ENCODE measurements around the gene EXOC3. TPM values are rescaled to one million over a fixed set of nuclear protein-coding genes. Genes with fewer than 3 reads are reported as not detected.

Gene EXOC3
- 10 to 100 TPM; 32.4 to 84.8 (median 49.2) TPM for total RNA-seq

DNA sequence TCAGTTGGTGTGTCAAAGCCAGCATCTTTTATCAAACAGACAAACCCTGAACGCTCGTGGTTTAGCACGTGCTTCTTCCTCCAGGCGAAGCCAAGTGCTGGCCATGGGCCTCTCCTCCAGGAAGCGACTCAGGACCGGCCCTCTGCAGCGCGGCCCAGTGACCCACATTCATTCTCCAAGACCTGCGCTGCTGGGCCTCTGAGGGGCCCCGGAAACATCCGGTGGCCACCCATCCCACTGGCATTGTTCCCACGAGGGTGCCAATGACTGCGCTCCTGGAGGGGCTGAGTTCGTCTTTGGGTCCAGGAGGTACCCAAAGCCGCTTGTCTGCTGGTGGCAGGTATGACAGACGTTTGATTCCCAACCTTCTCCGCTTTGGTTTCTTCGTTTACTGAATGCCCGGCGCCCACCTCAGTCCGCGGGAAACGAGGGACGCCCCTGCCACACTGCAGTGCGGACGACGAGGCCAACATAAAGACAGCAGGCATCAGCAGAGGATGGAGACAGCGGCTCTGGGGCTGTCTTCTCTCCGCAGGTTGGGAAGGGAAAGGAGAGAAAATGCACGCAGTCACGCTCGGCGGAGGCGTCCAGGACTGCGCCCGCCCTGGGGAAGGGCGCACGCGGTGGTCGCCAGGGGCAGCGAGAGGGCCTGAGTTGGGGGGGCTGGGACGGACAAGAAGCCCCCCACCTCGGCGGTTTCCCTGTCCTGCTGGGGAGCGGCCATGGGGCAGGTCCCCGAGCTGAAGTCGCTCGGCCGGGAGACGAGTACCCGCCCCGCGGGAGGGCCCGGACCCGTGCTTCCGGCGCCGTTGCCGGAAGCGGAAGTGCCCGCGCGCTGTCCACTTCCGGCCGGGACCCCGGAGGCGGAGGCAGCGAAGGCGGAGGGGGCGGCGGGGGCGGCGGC lies at the start of gene EXOC3:
TSS of gene EXOC3 (plus strand) at position 842 of the 904 bp plus-strand sequence. CDS start 3,030 bp downstream, outside the sequence.
- TF ChIP-seq, protein P1, sequence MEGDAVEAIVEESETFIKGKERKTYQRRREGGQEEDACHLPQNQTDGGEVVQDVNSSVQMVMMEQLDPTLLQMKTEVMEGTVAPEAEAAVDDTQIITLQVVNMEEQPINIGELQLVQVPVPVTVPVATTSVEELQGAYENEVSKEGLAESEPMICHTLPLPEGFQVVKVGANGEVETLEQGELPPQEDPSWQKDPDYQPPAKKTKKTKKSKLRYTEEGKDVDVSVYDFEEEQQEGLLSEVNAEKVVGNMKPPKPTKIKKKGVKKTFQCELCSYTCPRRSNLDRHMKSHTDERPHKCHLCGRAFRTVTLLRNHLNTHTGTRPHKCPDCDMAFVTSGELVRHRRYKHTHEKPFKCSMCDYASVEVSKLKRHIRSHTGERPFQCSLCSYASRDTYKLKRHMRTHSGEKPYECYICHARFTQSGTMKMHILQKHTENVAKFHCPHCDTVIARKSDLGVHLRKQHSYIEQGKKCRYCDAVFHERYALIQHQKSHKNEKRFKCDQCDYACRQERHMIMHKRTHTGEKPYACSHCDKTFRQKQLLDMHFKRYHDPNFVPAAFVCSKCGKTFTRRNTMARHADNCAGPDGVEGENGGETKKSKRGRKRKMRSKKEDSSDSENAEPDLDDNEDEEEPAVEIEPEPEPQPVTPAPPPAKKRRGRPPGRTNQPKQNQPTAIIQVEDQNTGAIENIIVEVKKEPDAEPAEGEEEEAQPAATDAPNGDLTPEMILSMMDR (IDR thresholded peaks at IDR 0.05; ENCODE audit: low read depth), result no peak

DNA sequence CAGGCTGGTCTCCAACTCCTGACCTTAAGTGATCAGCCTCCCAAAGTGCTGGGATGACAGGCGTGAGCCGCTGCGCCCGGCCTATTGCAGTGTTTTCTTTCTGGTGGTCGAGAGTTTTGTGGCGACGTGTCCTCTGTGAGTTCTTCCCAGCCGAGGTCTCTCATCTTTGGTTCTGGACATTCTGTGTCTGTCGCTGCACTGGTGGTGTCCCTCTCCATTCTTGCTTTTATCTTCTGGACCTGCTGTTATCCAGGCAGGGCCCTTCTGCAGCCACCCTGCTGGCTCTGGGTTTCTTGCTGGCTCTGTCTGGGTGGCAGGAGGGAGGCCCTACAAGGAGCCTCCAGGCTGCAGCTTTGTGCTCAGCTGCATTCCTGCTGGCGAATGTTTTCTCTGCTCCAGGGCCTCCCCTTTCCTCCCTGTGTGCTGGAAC lies 49.1 kb upstream of the EXOC3 start:
- TF ChIP-seq, protein P1 (IDR thresholded peaks at IDR 0.05; ENCODE audit: low read depth), result no peak

DNA sequence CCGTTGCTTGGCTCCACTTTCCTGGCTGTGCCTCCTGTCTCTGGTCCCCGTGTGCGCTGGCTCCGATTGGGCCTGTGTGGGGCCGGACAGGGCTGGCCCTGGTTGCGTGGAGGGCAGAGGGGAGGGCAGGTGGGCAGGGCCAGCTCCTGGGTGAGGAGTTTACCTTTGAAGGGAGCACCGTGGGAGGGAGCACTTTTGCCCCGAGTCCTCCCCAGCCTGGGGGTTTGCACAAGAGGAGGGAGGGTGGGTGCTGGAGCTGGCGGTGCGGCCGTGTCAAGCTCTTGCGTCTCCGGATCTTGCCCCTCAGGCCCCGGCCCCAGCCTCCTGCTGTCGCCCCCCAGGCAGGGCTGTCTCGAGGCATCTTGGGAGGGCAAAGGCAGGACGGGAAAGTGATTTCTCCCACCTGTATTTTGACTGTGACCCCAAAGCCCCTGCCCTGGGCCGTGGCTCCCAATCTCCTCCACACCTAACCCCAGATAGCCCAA lies 48.3 kb upstream of the EXOC3 start:
- TF ChIP-seq, protein P1 (IDR thresholded peaks at IDR 0.05; ENCODE audit: low read depth), result no peak

DNA sequence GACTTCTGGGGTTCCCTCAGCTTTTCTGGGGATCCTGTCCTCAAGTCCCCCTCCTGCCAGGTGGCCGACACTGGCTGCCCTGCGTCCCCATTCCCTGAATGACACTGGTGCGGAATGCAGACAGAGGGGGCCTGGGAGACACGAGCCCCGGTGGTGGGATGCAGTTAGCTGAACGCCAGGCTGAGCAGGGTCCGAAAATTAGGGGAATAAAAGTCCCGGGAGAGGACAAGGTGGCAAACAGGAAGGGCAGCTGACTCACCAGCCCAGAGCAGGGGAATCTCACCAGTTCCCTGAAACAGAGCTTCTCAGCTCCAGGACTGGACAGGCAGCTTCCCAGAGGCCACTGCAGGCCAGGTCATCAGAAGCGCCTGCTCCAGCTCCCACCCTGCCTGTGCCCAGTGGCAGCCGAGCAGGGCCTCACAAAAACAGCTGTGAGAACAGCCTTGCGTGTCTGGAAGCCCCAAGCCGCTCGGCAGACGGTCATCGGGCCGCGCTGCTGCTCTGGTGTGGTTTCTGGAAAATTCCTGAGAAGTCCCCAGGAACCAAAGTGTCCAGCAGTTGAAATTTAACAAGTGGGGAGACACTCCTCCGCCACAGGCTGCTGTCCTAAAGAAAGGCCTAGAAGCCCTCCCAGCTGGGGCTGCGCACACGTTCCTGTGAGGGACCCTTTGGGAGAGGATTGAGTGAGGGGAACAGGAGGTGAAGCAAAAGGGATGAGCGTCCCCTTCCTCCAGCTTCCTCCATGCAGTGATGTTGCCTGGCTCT lies 47.6 kb upstream of the EXOC3 start:
- TF ChIP-seq, protein P1 (IDR thresholded peaks at IDR 0.05; ENCODE audit: low read depth), result no peak

DNA sequence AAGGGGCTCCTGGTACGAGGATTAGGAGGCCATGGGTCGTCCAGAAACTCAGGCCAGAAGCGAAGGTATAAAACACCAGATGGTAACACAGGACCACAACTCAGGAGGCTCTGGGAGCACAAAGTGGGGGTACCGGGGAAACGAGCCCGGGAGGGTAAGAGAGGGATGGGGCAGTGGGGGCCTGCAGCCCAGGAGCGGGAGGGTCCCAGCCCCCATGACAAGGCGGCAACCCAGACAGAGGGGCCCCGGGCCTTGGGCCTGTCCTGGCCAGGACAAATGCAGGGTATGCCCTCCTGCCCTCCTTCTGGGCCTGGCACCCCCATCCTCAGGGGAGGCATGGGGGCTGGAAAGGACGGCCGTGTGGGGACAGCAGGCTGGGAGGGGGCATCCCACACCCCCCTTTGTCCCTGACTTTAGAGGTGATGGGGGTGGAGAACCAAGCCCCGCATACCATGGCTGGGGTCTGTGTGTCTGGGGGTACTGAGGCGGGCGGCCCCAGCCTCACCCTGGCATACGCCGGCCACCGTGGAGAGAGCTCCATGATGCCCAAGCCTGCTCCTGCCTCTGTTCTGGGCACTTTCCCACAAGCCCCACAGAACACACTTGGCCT lies 47.0 kb upstream of the EXOC3 start:
- TF ChIP-seq, protein P1 (IDR thresholded peaks at IDR 0.05; ENCODE audit: low read depth), result no peak

DNA sequence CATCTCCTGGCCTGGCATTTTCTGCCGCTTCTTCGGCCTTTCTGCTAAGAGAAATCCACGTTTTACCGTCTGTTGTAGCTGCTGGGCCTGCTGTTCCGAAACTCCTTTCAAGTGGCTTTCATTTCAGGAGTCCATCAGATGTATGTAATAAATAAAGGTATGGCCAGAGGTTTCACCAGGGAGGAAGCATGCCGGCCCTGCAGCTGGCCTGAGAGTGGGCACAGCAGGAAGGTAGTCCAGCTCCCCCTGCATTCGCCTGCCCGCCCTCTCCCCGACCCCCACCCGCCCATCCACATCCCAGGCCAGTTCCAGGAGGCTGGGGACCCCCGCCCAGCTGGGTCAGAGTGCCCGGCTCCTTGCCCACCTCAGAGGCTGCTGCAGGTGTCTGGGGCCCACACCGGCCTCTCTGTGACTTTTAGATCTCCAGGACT lies 46.4 kb upstream of the EXOC3 start:
- TF ChIP-seq, protein P1 (IDR thresholded peaks at IDR 0.05; ENCODE audit: low read depth), result no peak
